ENCODE measurements around the gene TMX3.

The TMX3 gene

DNA sequence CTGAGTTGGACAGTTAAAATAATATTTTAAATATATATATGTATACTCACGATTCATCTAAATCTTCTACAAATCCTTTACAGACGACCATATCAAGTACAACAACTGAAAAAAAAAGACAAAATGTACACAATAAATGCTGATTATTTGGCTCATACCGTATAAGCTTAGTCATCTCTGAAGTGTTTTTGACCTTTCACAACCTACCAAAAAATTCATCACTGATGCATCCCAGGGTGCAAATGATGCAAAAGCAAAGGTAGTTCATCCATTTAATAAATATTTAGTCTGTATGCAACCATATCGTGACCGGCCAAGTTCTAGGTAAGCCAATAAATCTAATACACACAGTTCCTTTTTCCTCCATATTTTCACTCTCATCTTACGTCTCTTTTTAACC, 1.1 kb downstream of the TMX3 start:
- DNase-seq: no peak

GRCh38 chr18:68713131-68713530, 1.8 kb downstream of the TMX3 start:
- no peak for DNase-seq

- no peak for DNase-seq
Observed at GRCh38 chr18:68707646-68708045, 7.3 kb downstream of the TMX3 start.

- DNase-seq: no peak
Observed at GRCh38 chr18:68705119-68705518, 9.8 kb downstream of the TMX3 start.

DNA sequence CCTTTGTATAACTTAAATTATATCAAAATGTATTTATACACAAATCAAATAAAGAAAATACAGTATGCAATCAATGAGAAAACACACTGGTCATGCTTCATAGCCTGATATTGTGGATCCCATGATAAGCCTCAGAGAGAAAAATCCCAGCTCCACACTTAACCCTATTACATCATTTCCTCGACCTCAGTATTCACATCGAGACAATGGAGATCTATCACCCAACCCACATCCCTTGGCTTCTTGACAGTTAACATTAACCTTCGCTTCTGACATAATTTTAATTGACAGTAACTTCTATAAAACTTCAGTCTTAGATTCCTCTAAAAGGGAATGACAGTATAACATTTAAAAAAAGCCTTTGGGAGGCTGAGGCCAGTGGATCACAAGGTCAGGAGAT, 11.6 kb downstream of the TMX3 start:
- no peak for DNase-seq

- DNase-seq: no peak
Observed at GRCh38 chr18:68701353-68701752, 13.6 kb downstream of the TMX3 start.

DNA sequence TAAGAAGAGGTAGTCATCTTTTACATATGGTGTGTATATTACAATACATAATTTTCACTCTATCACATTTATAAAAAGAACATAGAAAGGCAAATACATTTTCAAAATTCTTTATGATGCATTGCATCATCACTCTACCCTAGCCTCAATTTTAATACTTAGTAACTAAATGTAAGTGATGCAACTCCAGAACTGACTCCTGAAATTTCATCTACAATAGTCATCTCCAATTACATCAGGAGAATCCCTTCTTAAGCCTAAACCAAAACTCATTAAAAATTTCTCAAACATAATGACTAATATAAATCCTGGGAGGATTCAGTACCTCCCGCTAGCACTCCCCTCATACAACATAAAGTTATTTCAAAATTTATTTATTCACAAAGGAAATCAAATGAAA, 15.9 kb downstream of the TMX3 start:
- no peak for DNase-seq

GRCh38 chr18:68696937-68697336, 18.0 kb downstream of the TMX3 start:
- DNase-seq: no peak

- DNase-seq: peak in 42 of 58 donors; percentile 6 to 75 (median 43)
Observed at GRCh38 chr18:68694316-68694715, 20.6 kb downstream of the TMX3 start.

DNA sequence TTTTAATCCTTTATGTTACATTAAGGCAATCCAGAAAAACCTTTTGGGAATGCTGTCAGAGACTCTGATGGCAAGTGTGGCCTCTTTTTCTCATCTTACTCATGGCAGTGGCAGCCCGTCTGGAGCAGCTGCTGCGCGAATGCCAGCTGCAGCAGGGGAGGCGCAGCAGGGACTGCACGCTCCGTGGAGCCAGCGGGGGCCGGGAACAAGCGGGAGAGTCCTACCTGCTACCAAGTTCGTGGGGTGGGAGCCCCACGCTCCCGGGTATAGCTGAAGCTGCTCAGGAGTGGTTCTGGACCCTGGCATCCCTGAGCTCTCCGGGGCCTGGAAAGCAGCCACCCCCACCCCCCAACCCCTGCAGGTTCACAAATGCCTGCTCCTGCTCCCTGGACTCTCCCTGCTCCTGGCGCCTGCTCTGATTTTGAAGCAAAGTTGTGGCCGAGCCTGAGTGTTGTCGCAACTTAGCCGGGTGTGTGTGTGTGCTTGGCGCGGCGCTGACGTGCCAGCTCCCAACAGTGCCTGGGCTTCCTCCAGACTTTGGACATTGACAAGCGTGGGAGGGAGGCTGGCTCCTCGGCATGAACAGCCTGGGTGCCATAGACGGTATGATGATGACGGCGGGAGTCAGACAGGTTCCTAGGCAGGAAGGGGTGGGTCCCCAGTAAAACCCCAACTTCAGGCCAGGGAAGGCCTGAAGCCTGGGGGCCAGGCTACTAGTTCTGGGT, 21.7 kb downstream of the TMX3 start:
- peak in 10 of 58 donors; percentile 3 to 36 (median 16) for DNase-seq

- DNase-seq: no peak
Observed at GRCh38 chr18:68679528-68679927, 35.4 kb downstream of the TMX3 start.

DNA sequence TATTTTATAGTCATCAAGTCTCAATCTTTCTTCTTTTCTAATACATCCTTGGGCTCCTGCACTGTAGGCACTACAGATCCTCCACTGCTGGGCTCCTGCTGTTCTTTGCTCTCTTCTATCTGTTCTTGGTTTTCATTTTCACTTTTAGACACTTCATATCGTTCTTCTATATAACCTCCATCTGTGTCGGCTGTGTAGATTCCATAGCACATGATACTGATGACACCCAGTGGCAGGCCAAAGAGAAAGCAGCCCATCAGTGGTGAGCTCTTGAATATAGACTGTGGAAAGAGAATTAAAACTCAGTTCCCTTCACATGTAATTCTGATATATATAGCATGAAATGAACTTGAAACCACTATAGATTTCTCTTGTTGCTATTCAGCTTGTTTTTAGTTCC, 38.0 kb downstream of the TMX3 start:
- DNase-seq: peak in 2 of 58 donors; percentile 1

- DNase-seq: no peak
Observed at GRCh38 chr18:68667121-68667520, 47.8 kb downstream of the TMX3 start.

- no peak for DNase-seq
Observed at GRCh38 chr18:68666381-68666780, 48.5 kb downstream of the TMX3 start.

DNA sequence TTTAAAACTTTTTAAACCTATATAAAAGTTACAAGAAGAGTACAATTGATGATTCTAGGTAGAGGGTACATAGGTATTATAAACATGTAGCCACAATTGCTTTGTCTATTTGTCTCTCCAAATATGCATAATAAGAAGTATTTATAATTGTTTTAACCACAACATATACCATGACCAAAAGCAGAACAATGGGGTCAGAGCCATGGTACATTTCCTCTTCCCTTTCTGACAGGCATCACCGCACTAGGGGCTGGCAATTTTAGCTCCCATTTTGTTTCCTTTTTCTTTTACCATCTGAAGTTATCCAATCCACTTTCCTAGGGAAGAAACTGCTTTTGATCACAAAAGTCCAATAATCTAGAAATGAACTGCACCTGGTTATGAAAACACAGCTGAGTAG, 49.3 kb downstream of the TMX3 start:
- DNase-seq: no peak

- DNase-seq: no peak
Observed at GRCh38 chr18:68662754-68663153, 52.2 kb downstream of the TMX3 start.

- peak in 2 of 58 donors; percentile 6 to 23 for DNase-seq
Observed at GRCh38 chr18:68660354-68661183, 54.3 kb downstream of the TMX3 start.

GRCh38 chr18:68648191-68648590, 66.7 kb downstream of the TMX3 start:
- no peak for DNase-seq

DNA sequence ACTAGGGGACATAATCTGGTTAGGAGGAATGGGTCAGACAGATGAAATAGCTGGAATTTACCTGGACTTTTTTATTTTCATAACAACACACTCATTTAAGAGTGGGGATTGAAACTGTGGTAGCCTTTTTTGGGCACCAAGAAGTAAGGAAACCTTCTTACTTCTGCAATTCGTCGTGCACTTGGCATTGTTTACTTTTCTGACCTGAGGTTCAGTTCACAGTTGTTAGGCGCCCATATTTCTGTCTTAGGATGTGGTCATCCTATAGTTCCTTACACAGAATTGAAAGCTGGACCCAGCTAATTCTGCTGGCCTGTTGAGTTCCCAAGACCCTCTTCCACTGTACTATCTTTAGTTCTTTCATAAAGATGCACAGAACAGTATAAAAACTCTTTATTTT, 72.9 kb downstream of the TMX3 start:
- no peak for DNase-seq

GRCh38 chr18:68640861-68641260, 74.0 kb downstream of the TMX3 start:
- DNase-seq: no peak

DNA sequence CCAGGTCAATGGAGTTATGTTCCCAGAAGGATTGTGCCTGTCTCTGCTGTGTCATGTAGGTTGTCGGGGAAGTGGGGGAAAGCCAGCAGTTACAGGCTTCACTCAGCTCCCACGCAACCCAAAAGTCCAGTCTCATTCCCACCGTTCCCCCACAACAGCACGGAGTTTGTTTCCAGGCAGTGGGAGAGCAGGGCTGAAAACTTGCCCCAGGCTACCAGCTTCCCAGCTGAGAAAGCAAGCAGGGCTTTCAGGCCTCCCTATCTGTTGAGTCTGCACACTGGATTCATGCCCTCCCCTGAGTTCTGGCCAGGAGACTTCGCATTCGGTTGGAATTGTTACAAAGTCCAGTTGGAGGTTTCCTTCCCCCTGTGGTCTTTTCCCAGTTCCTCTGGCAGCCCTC, 76.3 kb downstream of the TMX3 start:
- DNase-seq: no peak

GRCh38 chr18:68627812-68628211, 87.1 kb downstream of the TMX3 start:
- no peak for DNase-seq
